ENCODE results near the gene UPF2. TPM values are rescaled to one million over a fixed set of nuclear protein-coding genes. Genes with fewer than 3 reads are reported as not detected.
"Not testable (repeated sequence)": the region's sequence is repeated elsewhere in the genome, so short reads cannot be mapped to it uniquely, and the experiment has no call there.

UPF2 gene
- total and polyA plus RNA-seq, 5 donors from 2014 or later, result 5.5 to 29.9 (median 10.6) TPM

- Mint-ChIP-seq H3K27ac (no peak overlapping the region), H3K27me3 (no peaks in the 10 kb centered on the region), H3K4me1 (peaks cover 14 to 32% (median 20%) of the 10 kb centered on the region in 4 donors), H3K9me3 (peaks cover 0 to 2% (median 0%) of the 10 kb centered on the region in 7 donors), H3K36me3 (peaks cover 24% of the 10 kb centered on the region), H3K4me3 (no peak overlapping the region)
- H3K27me3 ChIP-seq (ENCODE audit: control insufficient read depth, insufficient read depth, low read length), result no peaks in the 10 kb centered on the region
- peaks cover 16% of the 10 kb centered on the region for H3K36me3 ChIP-seq (ENCODE audit: control insufficient read depth, insufficient read depth, low read length)
- no peak overlapping the region for H3K4me3 ChIP-seq (ENCODE audit: low read depth, low read length)
- H3K27ac ChIP-seq (ENCODE audit: insufficient read depth, low read length, poor library complexity, severe bottlenecking), result no peak overlapping the region
- no peaks in the 10 kb centered on the region for H3K9me3 ChIP-seq (ENCODE audit: control insufficient read depth in 2 of 2, low read length in 2 of 2)
- H3K4me1 ChIP-seq (ENCODE audit: control insufficient read depth, insufficient read depth, low read length, poor library complexity, severe bottlenecking), result peaks cover 11% of the 10 kb centered on the region
- DNase-seq (no peak), ATAC-seq (ENCODE audit: low read depth in 2 of 2) (no peak)
These were observed 53.7 kb downstream of the UPF2 start for GRCh38 chr10:11988924-11989323.

DNA sequence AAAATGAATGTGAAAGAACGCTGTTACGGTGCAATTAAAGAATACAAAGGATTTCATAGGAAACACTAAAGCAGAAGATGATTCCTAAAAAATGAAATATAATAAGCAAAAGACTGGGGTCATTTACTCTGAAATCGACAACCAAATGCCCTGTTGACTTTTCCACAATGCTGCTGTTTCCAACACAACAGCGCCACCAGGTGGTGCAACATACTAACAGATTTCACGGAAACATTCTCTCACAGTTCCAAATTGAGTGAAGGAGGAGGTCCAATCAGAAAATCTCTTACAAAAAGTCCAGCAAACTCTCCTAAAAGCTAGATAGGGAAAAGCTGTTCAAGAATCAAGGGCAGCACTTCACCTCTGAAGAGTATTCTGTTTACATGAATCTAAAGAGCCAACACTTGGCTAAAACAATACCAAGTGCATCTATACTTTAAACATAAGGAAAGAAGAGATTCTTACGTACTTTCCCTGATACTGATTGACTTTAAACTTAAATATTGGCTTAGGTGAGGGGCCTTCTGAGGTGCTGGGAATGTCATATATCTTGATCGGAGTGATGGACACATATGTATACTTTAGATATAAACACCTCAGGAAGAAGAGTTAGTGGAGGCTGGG, 55.9 kb downstream of the UPF2 start:
- H3K36me3 Mint-ChIP-seq, result peaks cover 27% of the 10 kb centered on the region
- no peaks in the 10 kb centered on the region for H3K4me1 ChIP-seq (ENCODE audit: control insufficient read depth, insufficient read depth, low read length, poor library complexity, severe bottlenecking)
- no peak overlapping the region for H3K27ac ChIP-seq (ENCODE audit: insufficient read depth, low read length, poor library complexity, severe bottlenecking)
- peak; percentile 49 to 78 (median 64) for DNase-seq
- peaks cover 0 to 2% (median 0%) of the 10 kb centered on the region in 7 donors for H3K9me3 Mint-ChIP-seq
- H3K9me3 ChIP-seq (ENCODE audit: control insufficient read depth in 2 of 2, low read length in 2 of 2), result no peaks in the 10 kb centered on the region
- no peaks in the 10 kb centered on the region for H3K27me3 Mint-ChIP-seq
- no peaks in the 10 kb centered on the region for H3K27me3 ChIP-seq (ENCODE audit: control insufficient read depth, insufficient read depth, low read length)
- peaks cover 5 to 12% (median 8%) of the 10 kb centered on the region in 4 donors for H3K4me1 Mint-ChIP-seq
- H3K36me3 ChIP-seq (ENCODE audit: control insufficient read depth, insufficient read depth, low read length), result peaks cover 20% of the 10 kb centered on the region
- no peak for ATAC-seq (ENCODE audit: low read depth in 2 of 2)
- no peak overlapping the region for H3K4me3 Mint-ChIP-seq
- no peak overlapping the region for H3K4me3 ChIP-seq (ENCODE audit: low read depth, low read length)
- H3K27ac Mint-ChIP-seq, result peak overlapping the region in 1 of 3 donors; percentile 9

- Mint-ChIP-seq H3K4me1 (peaks cover 6 to 18% (median 11%) of the 10 kb centered on the region in 4 donors), H3K4me3 (no peak overlapping the region), H3K36me3 (peaks cover 29% of the 10 kb centered on the region), H3K9me3 (peaks cover 0 to 2% (median 0%) of the 10 kb centered on the region in 7 donors), H3K27ac (no peak overlapping the region), H3K27me3 (no peaks in the 10 kb centered on the region)
- DNase-seq (no peak), ATAC-seq (ENCODE audit: low read depth in 2 of 2) (no peak)
- H3K27me3 ChIP-seq (ENCODE audit: control insufficient read depth, insufficient read depth, low read length), result no peaks in the 10 kb centered on the region
- H3K4me3 ChIP-seq (ENCODE audit: low read depth, low read length), result no peak overlapping the region
- H3K27ac ChIP-seq (ENCODE audit: insufficient read depth, low read length, poor library complexity, severe bottlenecking), result no peak overlapping the region
- no peaks in the 10 kb centered on the region for H3K9me3 ChIP-seq (ENCODE audit: control insufficient read depth in 2 of 2, low read length in 2 of 2)
- no peaks in the 10 kb centered on the region for H3K4me1 ChIP-seq (ENCODE audit: control insufficient read depth, insufficient read depth, low read length, poor library complexity, severe bottlenecking)
- H3K36me3 ChIP-seq (ENCODE audit: control insufficient read depth, insufficient read depth, low read length), result peaks cover 26% of the 10 kb centered on the region
These were observed 60.4 kb downstream of the UPF2 start for GRCh38 chr10:11982253-11982652.

GRCh38 chr10:11975795-11976194, 66.8 kb downstream of the UPF2 start:
- no peaks in the 10 kb centered on the region for H3K9me3 ChIP-seq (ENCODE audit: control insufficient read depth in 2 of 2, low read length in 2 of 2)
- H3K4me1 ChIP-seq (ENCODE audit: control insufficient read depth, insufficient read depth, low read length, poor library complexity, severe bottlenecking), result no peaks in the 10 kb centered on the region
- ATAC-seq (ENCODE audit: low read depth in 2 of 2) (no peak), DNase-seq (no peak)
- peaks cover 36% of the 10 kb centered on the region for H3K36me3 ChIP-seq (ENCODE audit: control insufficient read depth, insufficient read depth, low read length)
- H3K27ac Mint-ChIP-seq, result no peak overlapping the region
- no peak overlapping the region for H3K4me3 Mint-ChIP-seq
- peaks cover 5 to 17% (median 7%) of the 10 kb centered on the region in 4 donors for H3K4me1 Mint-ChIP-seq
- no peaks in the 10 kb centered on the region for H3K27me3 Mint-ChIP-seq
- no peaks in the 10 kb centered on the region for H3K27me3 ChIP-seq (ENCODE audit: control insufficient read depth, insufficient read depth, low read length)
- H3K4me3 ChIP-seq (ENCODE audit: low read depth, low read length), result no peak overlapping the region
- H3K9me3 Mint-ChIP-seq, result peaks cover 0 to 2% (median 0%) of the 10 kb centered on the region in 7 donors
- no peak overlapping the region for H3K27ac ChIP-seq (ENCODE audit: insufficient read depth, low read length, poor library complexity, severe bottlenecking)
- H3K36me3 Mint-ChIP-seq, result peaks cover 45% of the 10 kb centered on the region

DNA sequence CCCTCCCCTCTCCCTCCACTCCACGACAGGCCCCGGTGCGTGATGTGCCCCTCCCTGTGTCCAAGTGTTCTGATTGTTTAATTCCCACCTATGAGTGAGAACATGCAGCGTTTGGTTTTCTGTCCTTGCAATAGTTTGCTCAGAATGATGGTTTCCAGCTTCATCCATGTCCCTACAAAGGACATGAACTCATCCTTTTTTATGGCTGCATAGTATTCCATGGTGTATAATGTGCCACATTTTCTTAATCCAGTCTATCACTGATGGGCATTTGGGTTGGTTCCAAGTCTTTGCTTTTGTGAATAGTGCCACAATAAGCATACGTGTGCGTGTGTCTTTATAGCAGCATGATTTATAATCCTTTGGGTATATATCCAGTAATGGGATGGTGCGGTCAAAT, 70.1 kb downstream of the UPF2 start:
- H3K27me3 ChIP-seq (ENCODE audit: control insufficient read depth, insufficient read depth, low read length); H3K4me3 ChIP-seq (ENCODE audit: low read depth, low read length); H3K27ac ChIP-seq (ENCODE audit: insufficient read depth, low read length, poor library complexity, severe bottlenecking); DNase-seq; H3K9me3 ChIP-seq (ENCODE audit: control insufficient read depth in 2 of 2, low read length in 2 of 2); H3K4me1 ChIP-seq (ENCODE audit: control insufficient read depth, insufficient read depth, low read length, poor library complexity, severe bottlenecking); H3K9me3 Mint-ChIP-seq; H3K4me1 Mint-ChIP-seq; ATAC-seq (ENCODE audit: low read depth in 2 of 2); H3K27me3 Mint-ChIP-seq; H3K4me3 Mint-ChIP-seq: not testable (repeated sequence)
- Mint-ChIP-seq H3K36me3 (peaks cover 38% of the 10 kb centered on the region), H3K27ac (peak overlapping the region in 1 of 3 donors; percentile 79)
- H3K36me3 ChIP-seq (ENCODE audit: control insufficient read depth, insufficient read depth, low read length), result peaks cover 18% of the 10 kb centered on the region

GRCh38 chr10:11962176-11962575, 80.4 kb downstream of the UPF2 start:
- Histone ChIP-seq H3K27me3 (ENCODE audit: control insufficient read depth, insufficient read depth, low read length) (no peaks in the 10 kb centered on the region), H3K36me3 (ENCODE audit: control insufficient read depth, insufficient read depth, low read length) (peaks cover 88% of the 10 kb centered on the region), H3K4me1 (ENCODE audit: control insufficient read depth, insufficient read depth, low read length, poor library complexity, severe bottlenecking) (no peaks in the 10 kb centered on the region), H3K27ac (ENCODE audit: insufficient read depth, low read length, poor library complexity, severe bottlenecking) (no peak overlapping the region), H3K4me3 (ENCODE audit: low read depth, low read length) (no peak overlapping the region), H3K9me3 (ENCODE audit: control insufficient read depth in 2 of 2, low read length in 2 of 2) (peaks cover 5 to 8% of the 10 kb centered on the region in 2 experiments)
- Mint-ChIP-seq H3K9me3 (peaks cover 0 to 6% (median 0%) of the 10 kb centered on the region in 7 donors), H3K4me3 (no peak overlapping the region), H3K36me3 (peaks cover 62% of the 10 kb centered on the region), H3K4me1 (peaks cover 0 to 3% (median 0%) of the 10 kb centered on the region in 4 donors), H3K27me3 (no peaks in the 10 kb centered on the region), H3K27ac (peak overlapping the region in 1 of 3 donors; percentile 26)
- DNase-seq, result no peak
- no peak for ATAC-seq (ENCODE audit: low read depth in 2 of 2)

- Histone ChIP-seq H3K27me3 (ENCODE audit: control insufficient read depth, insufficient read depth, low read length) (no peaks in the 10 kb centered on the region), H3K27ac (ENCODE audit: insufficient read depth, low read length, poor library complexity, severe bottlenecking) (no peak overlapping the region), H3K9me3 (ENCODE audit: control insufficient read depth in 2 of 2, low read length in 2 of 2) (peaks cover 3 to 8% of the 10 kb centered on the region in 2 experiments), H3K36me3 (ENCODE audit: control insufficient read depth, insufficient read depth, low read length) (peaks cover 88% of the 10 kb centered on the region), H3K4me1 (ENCODE audit: control insufficient read depth, insufficient read depth, low read length, poor library complexity, severe bottlenecking) (no peaks in the 10 kb centered on the region), H3K4me3 (ENCODE audit: low read depth, low read length) (no peak overlapping the region)
- no peak overlapping the region for H3K27ac Mint-ChIP-seq
- no peak for DNase-seq
- H3K4me1 Mint-ChIP-seq, result peaks cover 0 to 3% (median 0%) of the 10 kb centered on the region in 4 donors
- H3K9me3 Mint-ChIP-seq, result peaks cover 0 to 4% (median 0%) of the 10 kb centered on the region in 7 donors
- H3K36me3 Mint-ChIP-seq, result peaks cover 60% of the 10 kb centered on the region
- H3K27me3 Mint-ChIP-seq, result no peaks in the 10 kb centered on the region
- H3K4me3 Mint-ChIP-seq, result no peak overlapping the region
- no peak for ATAC-seq (ENCODE audit: low read depth in 2 of 2)
These were observed 80.8 kb downstream of the UPF2 start for GRCh38 chr10:11961771-11962170.

GRCh38 chr10:11959966-11960365, 82.6 kb downstream of the UPF2 start:
- H3K4me1 ChIP-seq (ENCODE audit: control insufficient read depth, insufficient read depth, low read length, poor library complexity, severe bottlenecking), result no peaks in the 10 kb centered on the region
- H3K4me3 ChIP-seq (ENCODE audit: low read depth, low read length), result no peak overlapping the region
- DNase-seq (no peak), ATAC-seq (ENCODE audit: low read depth in 2 of 2) (no peak)
- H3K4me3 Mint-ChIP-seq, result no peak overlapping the region
- peaks cover 68% of the 10 kb centered on the region for H3K36me3 Mint-ChIP-seq
- H3K27ac ChIP-seq (ENCODE audit: insufficient read depth, low read length, poor library complexity, severe bottlenecking), result no peak overlapping the region
- H3K9me3 Mint-ChIP-seq, result no peaks in the 10 kb centered on the region
- peaks cover 0 to 3% (median 0%) of the 10 kb centered on the region in 4 donors for H3K4me1 Mint-ChIP-seq
- H3K9me3 ChIP-seq (ENCODE audit: control insufficient read depth in 2 of 2, low read length in 2 of 2), result no peaks in the 10 kb centered on the region
- no peaks in the 10 kb centered on the region for H3K27me3 ChIP-seq (ENCODE audit: control insufficient read depth, insufficient read depth, low read length)
- H3K27me3 Mint-ChIP-seq, result no peaks in the 10 kb centered on the region
- H3K36me3 ChIP-seq (ENCODE audit: control insufficient read depth, insufficient read depth, low read length), result peaks cover 92% of the 10 kb centered on the region
- H3K27ac Mint-ChIP-seq, result no peak overlapping the region
